Measurements from ENCODE around the gene CARMIL1.
A peak's percentile ranks its signal among the peaks of the same experiment; 100 is the strongest.

CARMIL1 gene

DNA sequence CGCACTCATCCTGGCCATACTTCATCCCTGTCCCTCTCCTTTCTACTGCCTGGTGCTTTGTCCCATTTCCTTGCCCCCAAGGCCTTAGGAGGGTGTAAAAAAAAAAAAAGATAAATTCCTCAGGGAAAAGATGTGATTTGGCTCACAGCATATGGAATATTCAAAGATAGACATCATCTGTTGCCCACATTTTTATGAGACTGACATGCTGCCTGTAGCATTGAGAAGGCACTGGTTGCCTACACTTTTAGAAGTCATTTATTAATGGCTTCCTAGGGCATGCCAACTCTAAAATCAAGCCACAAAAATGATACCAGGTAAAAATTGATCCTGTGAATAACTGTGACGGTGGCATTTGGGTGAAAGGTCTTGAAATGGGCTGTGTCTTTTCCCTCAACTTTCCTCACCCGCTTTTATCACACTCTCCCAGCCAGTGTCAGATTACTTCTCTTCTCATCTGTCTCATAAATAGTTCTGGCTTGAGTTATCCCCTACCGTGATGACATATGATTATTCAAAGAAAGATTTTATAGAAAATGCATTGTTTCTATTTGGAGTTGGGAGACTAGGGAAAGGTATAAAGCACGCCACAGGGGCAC, 139.4 kb downstream of the CARMIL1 start:
- Histone ChIP-seq H3K4me3 (ENCODE audit: insufficient read depth in 1 of 2, low read depth in 1 of 2, low read length in 2 of 2) (no peak overlapping the region), H3K18ac (ENCODE audit: low read depth in 1 of 2, low read length in 2 of 2) (no peak overlapping the region), H2BK120ac (ENCODE audit: low read depth, low read length) (no peak overlapping the region), H2BK12ac (ENCODE audit: low read length in 2 of 2) (no peak overlapping the region), H3K4ac (ENCODE audit: low read depth in 1 of 2, low read length in 2 of 2) (no peak overlapping the region), H3K9me3 (ENCODE audit: control insufficient read depth, low read length) (peaks cover 7% of the 10 kb centered on the region), H4K91ac (ENCODE audit: low read length) (no peak overlapping the region), H3K27ac (ENCODE audit: low read length, poor library complexity, severe bottlenecking) (no peak overlapping the region), H3K4me2 (ENCODE audit: low read length, poor library complexity, severe bottlenecking) (no peak overlapping the region), H3K14ac (ENCODE audit: low read length in 2 of 2) (no peak overlapping the region), H2BK15ac (ENCODE audit: low read depth, poor library complexity, severe bottlenecking) (no peak overlapping the region), H3K36me3 (ENCODE audit: control insufficient read depth in 1 of 2, insufficient read depth in 2 of 2, low read depth in 1 of 2, low read length in 2 of 2) (peaks cover 2 to 11% of the 10 kb centered on the region in 2 experiments), H3K27me3 (ENCODE audit: control insufficient read depth in 1 of 2, insufficient read depth in 1 of 2, low read length in 2 of 2) (no peaks in the 10 kb centered on the region), H3K79me1 (replicated peaks; ENCODE audit: low read length, poor library complexity, severe bottlenecking) (peaks cover 32% of the 10 kb centered on the region), H3K23ac (ENCODE audit: low read length in 2 of 2) (no peak overlapping the region), H2BK5ac (ENCODE audit: low read depth, low read length, poor library complexity, severe bottlenecking) (no peak overlapping the region), H3K4me1 (ENCODE audit: control insufficient read depth, insufficient read depth, low read depth, low read length) (peaks cover 6% of the 10 kb centered on the region), H2AK5ac (ENCODE audit: low read length, severe bottlenecking) (no peak overlapping the region), H2AFZ (ENCODE audit: low read depth, low read length) (no peak overlapping the region), H4K8ac (ENCODE audit: low read length) (no peak overlapping the region), H3K9ac (ENCODE audit: low read length) (no peak overlapping the region)
- DNase-seq, result no peak
- WGBS, result 72% methylated on average over 3 of the region's 5 CpGs

GRCh38 chr6:25419879-25420278, 140.7 kb downstream of the CARMIL1 start:
- H3K9ac ChIP-seq (ENCODE audit: low read length), result no peak overlapping the region
- H2BK15ac ChIP-seq (ENCODE audit: low read depth, poor library complexity, severe bottlenecking), result no peak overlapping the region
- peaks cover 6% of the 10 kb centered on the region for H3K4me1 ChIP-seq (ENCODE audit: control insufficient read depth, insufficient read depth, low read depth, low read length)
- no peak overlapping the region for H2BK120ac ChIP-seq (ENCODE audit: low read depth, low read length)
- H3K18ac ChIP-seq (ENCODE audit: low read depth in 1 of 2, low read length in 2 of 2), result no peak overlapping the region
- no peak overlapping the region for H4K8ac ChIP-seq (ENCODE audit: low read length)
- DNase-seq, result no peak
- H3K14ac ChIP-seq (ENCODE audit: low read length in 2 of 2), result peak overlapping the region in 1 of 2 experiments; percentile 28
- 90% methylated on average over 5 of the region's 5 CpGs for WGBS
- H3K23ac ChIP-seq (ENCODE audit: low read length in 2 of 2), result no peak overlapping the region
- no peak overlapping the region for H2AK5ac ChIP-seq (ENCODE audit: low read length, severe bottlenecking)
- H3K36me3 ChIP-seq (ENCODE audit: control insufficient read depth in 1 of 2, insufficient read depth in 2 of 2, low read depth in 1 of 2, low read length in 2 of 2), result peaks cover 2 to 11% of the 10 kb centered on the region in 2 experiments
- H2BK5ac ChIP-seq (ENCODE audit: low read depth, low read length, poor library complexity, severe bottlenecking), result no peak overlapping the region
- H4K91ac ChIP-seq (ENCODE audit: low read length), result no peak overlapping the region
- no peak overlapping the region for H3K4me2 ChIP-seq (ENCODE audit: low read length, poor library complexity, severe bottlenecking)
- H3K27ac ChIP-seq (ENCODE audit: low read length, poor library complexity, severe bottlenecking), result no peak overlapping the region
- peaks cover 28% of the 10 kb centered on the region for H3K79me1 ChIP-seq (replicated peaks; ENCODE audit: low read length, poor library complexity, severe bottlenecking)
- H2AFZ ChIP-seq (ENCODE audit: low read depth, low read length), result no peak overlapping the region
- H3K9me3 ChIP-seq (ENCODE audit: control insufficient read depth, low read length), result peaks cover 7% of the 10 kb centered on the region
- no peak overlapping the region for H3K4me3 ChIP-seq (ENCODE audit: insufficient read depth in 1 of 2, low read depth in 1 of 2, low read length in 2 of 2)
- H2BK12ac ChIP-seq (ENCODE audit: low read length in 2 of 2), result no peak overlapping the region
- no peaks in the 10 kb centered on the region for H3K27me3 ChIP-seq (ENCODE audit: control insufficient read depth in 1 of 2, insufficient read depth in 1 of 2, low read length in 2 of 2)
- H3K4ac ChIP-seq (ENCODE audit: low read depth in 1 of 2, low read length in 2 of 2), result no peak overlapping the region

- Histone ChIP-seq H3K36me3 (ENCODE audit: control insufficient read depth in 1 of 2, insufficient read depth in 2 of 2, low read depth in 1 of 2, low read length in 2 of 2) (peaks cover 2 to 11% of the 10 kb centered on the region in 2 experiments), H2AK5ac (ENCODE audit: low read length, severe bottlenecking) (no peak overlapping the region), H3K23ac (ENCODE audit: low read length in 2 of 2) (no peak overlapping the region), H2BK12ac (ENCODE audit: low read length in 2 of 2) (no peak overlapping the region), H3K27me3 (ENCODE audit: control insufficient read depth in 1 of 2, insufficient read depth in 1 of 2, low read length in 2 of 2) (no peaks in the 10 kb centered on the region), H4K91ac (ENCODE audit: low read length) (no peak overlapping the region), H2BK120ac (ENCODE audit: low read depth, low read length) (no peak overlapping the region), H3K4me3 (ENCODE audit: insufficient read depth in 1 of 2, low read depth in 1 of 2, low read length in 2 of 2) (no peak overlapping the region), H3K9me3 (ENCODE audit: control insufficient read depth, low read length) (peaks cover 7% of the 10 kb centered on the region), H2AFZ (ENCODE audit: low read depth, low read length) (no peak overlapping the region), H3K14ac (ENCODE audit: low read length in 2 of 2) (no peak overlapping the region), H4K8ac (ENCODE audit: low read length) (no peak overlapping the region), H2BK5ac (ENCODE audit: low read depth, low read length, poor library complexity, severe bottlenecking) (no peak overlapping the region), H2BK15ac (ENCODE audit: low read depth, poor library complexity, severe bottlenecking) (no peak overlapping the region), H3K18ac (ENCODE audit: low read depth in 1 of 2, low read length in 2 of 2) (no peak overlapping the region), H3K9ac (ENCODE audit: low read length) (no peak overlapping the region), H3K4me2 (ENCODE audit: low read length, poor library complexity, severe bottlenecking) (no peak overlapping the region), H3K4me1 (ENCODE audit: control insufficient read depth, insufficient read depth, low read depth, low read length) (no peaks in the 10 kb centered on the region), H3K79me1 (replicated peaks; ENCODE audit: low read length, poor library complexity, severe bottlenecking) (peaks cover 20% of the 10 kb centered on the region), H3K4ac (ENCODE audit: low read depth in 1 of 2, low read length in 2 of 2) (no peak overlapping the region), H3K27ac (ENCODE audit: low read length, poor library complexity, severe bottlenecking) (no peak overlapping the region)
- 72% methylated on average over 6 of the region's 6 CpGs for WGBS
- no peak for DNase-seq
These were observed 144.2 kb downstream of the CARMIL1 start for GRCh38 chr6:25423358-25423757.

DNA sequence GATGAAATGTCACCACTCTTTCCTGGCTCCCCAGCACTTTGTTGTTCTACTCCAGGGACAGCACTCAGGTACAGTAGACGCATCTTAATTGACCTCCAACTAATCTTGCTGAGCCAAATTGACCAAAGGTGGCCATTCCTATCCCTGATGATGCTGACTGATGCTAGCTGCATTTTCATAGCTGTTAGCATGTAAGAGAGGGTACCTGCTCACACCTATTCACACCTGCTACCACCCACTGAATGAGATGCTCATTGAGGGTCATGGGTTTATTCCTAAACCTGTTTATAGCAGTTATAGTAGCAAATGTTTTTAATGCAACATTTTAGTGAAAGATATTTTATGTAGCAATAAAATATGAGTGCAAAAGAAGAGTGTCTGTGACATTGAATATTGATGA, 145.1 kb downstream of the CARMIL1 start:
- Histone ChIP-seq H3K4me2 (ENCODE audit: low read length, poor library complexity, severe bottlenecking) (no peak overlapping the region), H2BK15ac (ENCODE audit: low read depth, poor library complexity, severe bottlenecking) (no peak overlapping the region), H3K9me3 (ENCODE audit: control insufficient read depth, low read length) (peaks cover 7% of the 10 kb centered on the region), H3K18ac (ENCODE audit: low read depth in 1 of 2, low read length in 2 of 2) (no peak overlapping the region), H3K4me3 (ENCODE audit: insufficient read depth in 1 of 2, low read depth in 1 of 2, low read length in 2 of 2) (no peak overlapping the region), H3K23ac (ENCODE audit: low read length in 2 of 2) (no peak overlapping the region), H3K9ac (ENCODE audit: low read length) (no peak overlapping the region), H3K27ac (ENCODE audit: low read length, poor library complexity, severe bottlenecking) (no peak overlapping the region), H2AK5ac (ENCODE audit: low read length, severe bottlenecking) (no peak overlapping the region), H2AFZ (ENCODE audit: low read depth, low read length) (no peak overlapping the region), H4K91ac (ENCODE audit: low read length) (no peak overlapping the region), H3K27me3 (ENCODE audit: control insufficient read depth in 1 of 2, insufficient read depth in 1 of 2, low read length in 2 of 2) (no peaks in the 10 kb centered on the region), H3K4me1 (ENCODE audit: control insufficient read depth, insufficient read depth, low read depth, low read length) (no peaks in the 10 kb centered on the region), H2BK120ac (ENCODE audit: low read depth, low read length) (no peak overlapping the region), H3K36me3 (ENCODE audit: control insufficient read depth in 1 of 2, insufficient read depth in 2 of 2, low read depth in 1 of 2, low read length in 2 of 2) (peaks cover 2 to 11% of the 10 kb centered on the region in 2 experiments), H4K8ac (ENCODE audit: low read length) (no peak overlapping the region), H3K4ac (ENCODE audit: low read depth in 1 of 2, low read length in 2 of 2) (no peak overlapping the region), H2BK12ac (ENCODE audit: low read length in 2 of 2) (no peak overlapping the region), H3K79me1 (replicated peaks; ENCODE audit: low read length, poor library complexity, severe bottlenecking) (peaks cover 18% of the 10 kb centered on the region), H2BK5ac (ENCODE audit: low read depth, low read length, poor library complexity, severe bottlenecking) (no peak overlapping the region), H3K14ac (ENCODE audit: low read length in 2 of 2) (no peak overlapping the region)
- WGBS, result 100% methylated on average over 1 of the region's 1 CpG
- no peak for DNase-seq
